Transverse colon (tissue), 4 donors: ENCODE results near the gene CD72. TPM values are rescaled to one million over a fixed set of nuclear protein-coding genes. Genes with fewer than 3 reads are reported as not detected.

Experiments
- DNase-seq: peaks from one replicate; pipeline ENCODE4 v3.0.0-alpha.2; 2019
- H3K27ac ChIP-seq, 4 donors: fragments of 200-600 bp; sonication (generic); 2 replicates each; pipeline ENCODE4 v1.5.1; 2016 to 2018; ENCODE audit warnings: inconsistent platforms in 4 of 4
- H3K27me3 ChIP-seq: fragments of 200-600 bp; sonication (generic); 2 replicates; pipeline ENCODE4 v1.5.1; 2017; ENCODE audit warnings: inconsistent platforms
- H3K36me3 ChIP-seq, 4 donors: fragments of 200-600 bp; sonication (generic); 2 replicates each; pipeline ENCODE4 v1.5.1; 2017 to 2019; ENCODE audit warnings: inconsistent platforms in 4 of 4
- H3K4me1 ChIP-seq, 4 donors: fragments of 200-600 bp; sonication (generic); 2 replicates each; pipeline ENCODE4 v1.5.1; 2017 to 2020; ENCODE audit warnings: inconsistent platforms in 4 of 4
- H3K4me3 ChIP-seq, 4 donors: fragments of 200-600 bp; sonication (generic); 1 replicate in 1 of 4; 2 replicates in 3 of 4; pipeline versions ENCODE4 v1.5.1 to v1.6.1; 2017 to 2019; ENCODE audit warnings: inconsistent platforms in 4 of 4
- H3K9me3 ChIP-seq, 2 donors: fragments of 200-600 bp; sonication (generic); 2 replicates each; pipeline ENCODE4 v1.5.1; 2017 to 2019; ENCODE audit warnings: inconsistent platforms in 2 of 2
- CTCF ChIP-seq, 5 experiments: fragments of 200-600 bp in 3 of 5; fragments of 450-650 bp in 2 of 5; sonication (generic) in 3 of 5; IDR thresholded peaks; 1 replicate in 2 of 5; 2 replicates in 3 of 5; pipeline ENCODE4 v1.5.1; 2016 to 2017; ENCODE audit warnings: antibody characterized with exemption in 5 of 5, inconsistent platforms in 3 of 5, mild to moderate bottlenecking in 2 of 5, moderate library complexity in 1 of 5
- EP300 ChIP-seq: sonication (generic); formaldehyde crosslinking; IDR thresholded peaks from one replicate; pipeline ENCODE4 v1.6.1; 2017; ENCODE audit warnings: antibody characterized with exemption, low read depth
- POLR2A ChIP-seq: fragments of 450-650 bp; IDR thresholded peaks from one replicate; pipeline ENCODE4 v1.6.1; 2016; ENCODE audit warnings: antibody characterized with exemption, mild to moderate bottlenecking, moderate library complexity
- POLR2AphosphoS5 ChIP-seq, 3 donors: sonication (generic); formaldehyde crosslinking; IDR thresholded peaks; one replicate each; pipeline ENCODE4 v1.6.1; 2016; ENCODE audit warnings: antibody characterized with exemption in 3 of 3
- WGBS, 2 donors: methylation state at CpG; one replicate each; pipeline ENCODE4 v1.1.5; 2018; ENCODE audit warnings: low coverage in 1 of 2; 5-methylcytosine and 5-hydroxymethylcytosine counted together
- in situ Hi-C, 4 donors: fragments of 200-750 bp; cut with MboI; loops; one replicate each; pipeline versions ENCODE4 v1.15.0 to v1.15.1; 2017; ENCODE audit warnings: low sequenced_read_pairs in 3 of 4, low pct_ligation_motif_present in 1 of 4, low pct_unique_long_range_greater_than_20kb in 1 of 4
- intact Hi-C: fragments of 100-400 bp; cut with DNase I; formaldehyde crosslinking; loops from one replicate; pipeline ENCODE4 v1.15.1; 2023; ENCODE audit warnings: low total_unique reads
- total RNA-seq, 4 donors: library from RNA; depleted of rRNA; stranded (reverse); fragments of >200 nt; gene quantifications; one replicate each; pipeline ENCODE4 v1.1.0, GENCODE V29; 2016

CD72 gene
- total RNA-seq, 4 donors from 2014 or later: 3.0 to 21.9 (median 10.9) TPM

GRCh38 chr9:35606138-35606504, 12.1 kb downstream of the CD72 start:
- 7% methylated on average over 5 of the region's 5 CpGs; no CpG with 5 or more reads in 1 of the 2 donors for WGBS, 2 donors
- intact Hi-C loops (no loop called here), in situ Hi-C loops (no loop called here)
- Histone ChIP-seq H3K9me3 (no peaks in the 10 kb centered on the region), H3K27ac (peak overlapping the region; percentile 95 to 99 (median 98)), H3K4me3 (peak overlapping the region; percentile 37 to 98 (median 82)), H3K4me1 (peaks cover 11 to 28% (median 23%) of the 10 kb centered on the region in 4 donors), H3K36me3 (peaks cover 0 to 14% (median 7%) of the 10 kb centered on the region in 4 donors), H3K27me3 (no peaks in the 10 kb centered on the region)
- no peak for DNase-seq
- TF ChIP-seq CTCF (IDR thresholded peaks at IDR 0.05) (no peak), POLR2A (no peak), EP300 (no peak), POLR2AphosphoS5 (IDR thresholded peaks at IDR 0.05) (no peak)

GRCh38 chr9:35605351-35606137, 12.7 kb downstream of the CD72 start:
- DNase-seq: peak; percentile 35
- WGBS, 2 donors: 1% methylated on average over 18 of the region's 76 CpGs; no CpG with 5 or more reads in 1 of the 2 donors
- Histone ChIP-seq H3K9me3 (no peaks in the 10 kb centered on the region), H3K27me3 (no peaks in the 10 kb centered on the region), H3K4me3 (peak overlapping the region; percentile 37 to 98 (median 82)), H3K4me1 (peaks cover 11 to 28% (median 23%) of the 10 kb centered on the region in 4 donors), H3K27ac (peak overlapping the region; percentile 95 to 99 (median 98)), H3K36me3 (peaks cover 0 to 14% (median 7%) of the 10 kb centered on the region in 4 donors)
- in situ Hi-C loops (no loop called here), intact Hi-C loops (no loop called here)
- no peak for TF ChIP-seq CTCF (IDR thresholded peaks at IDR 0.05)
- no peak for TF ChIP-seq EP300
- no peak for TF ChIP-seq POLR2A
- TF ChIP-seq POLR2AphosphoS5 (IDR thresholded peaks at IDR 0.05): no peak

- intact Hi-C loops: no loop called here
- in situ Hi-C loops: no loop called here
Measured at GRCh38 chr9:35604578-35605350, 13.4 kb downstream of the CD72 start, which contains the start of gene TESK1. Gene TESK1, plus strand, starts transcription at chr9:35605262. Its CDS starts 358 bp downstream, at chr9:35605620.

More at GRCh38 chr9:35604578-35605350, 13.4 kb downstream of the CD72 start, which contains the start of gene TESK1:
- TF ChIP-seq CTCF (IDR thresholded peaks at IDR 0.05) (no peak), POLR2AphosphoS5 (IDR thresholded peaks at IDR 0.05) (peak in 2 of 3 donors; percentile 18 to 50), EP300 (no peak)
- peak; percentile 89 for DNase-seq
- no peaks in the 10 kb centered on the region for H3K27me3 ChIP-seq
- H3K4me1 ChIP-seq: peaks cover 11 to 28% (median 23%) of the 10 kb centered on the region in 4 donors
- H3K36me3 ChIP-seq: peaks cover 0 to 14% (median 7%) of the 10 kb centered on the region in 4 donors
- H3K27ac ChIP-seq: peak within 1 kb of the TSS; percentile 95 to 99 (median 98)
- H3K4me3 ChIP-seq: peak within 1 kb of the TSS; percentile 72 to 98 (median 82)
- H3K9me3 ChIP-seq: no peaks in the 10 kb centered on the region
- WGBS, 2 donors: 0% methylated on average over 4 to 33 of the region's 55 CpGs
